ENCODE measurements around the gene NYNRIN. TPM values are rescaled to one million over a fixed set of nuclear protein-coding genes. Genes with fewer than 3 reads are reported as not detected.
A peak's percentile ranks its signal among the peaks of the same experiment; 100 is the strongest.

NYNRIN gene
- total and polyA plus RNA-seq, 2 of the 8 experiments (the other 6 are each of a cell fraction or from before 2014, with no cell fraction given): 15.2 to 18.3 TPM

DNA sequence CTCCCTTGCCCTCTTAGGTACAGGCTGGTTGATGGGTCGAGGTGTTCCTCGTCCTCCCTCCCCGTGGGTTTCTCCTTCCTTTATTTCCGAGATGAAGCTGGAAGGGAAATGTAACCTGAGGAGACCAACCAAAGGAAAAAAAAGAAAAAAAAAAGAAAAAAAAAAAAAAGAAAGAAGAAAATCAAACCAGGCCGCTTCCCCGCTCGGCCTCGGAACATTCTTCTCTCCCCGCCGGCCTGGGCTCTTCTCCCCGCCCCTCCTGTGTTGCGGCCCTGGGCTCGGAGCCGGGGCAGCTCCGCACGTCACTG is 32.4 kb upstream of the NYNRIN start:
- 0 out of 2 replicates have a peak, but pooled peaks have one; percentile 4 for TF ChIP-seq RBBP5 (IDR thresholded peaks at IDR 0.05; ENCODE audit: borderline replicate concordance, low read depth, low read length)
- TF ChIP-seq PHF8 (conservative IDR thresholded peaks at IDR 0.05; ENCODE audit: low read depth, low read length): 0 out of 2 replicates have a peak, but pooled peaks have one; percentile 17
- TF ChIP-seq, protein P1, sequence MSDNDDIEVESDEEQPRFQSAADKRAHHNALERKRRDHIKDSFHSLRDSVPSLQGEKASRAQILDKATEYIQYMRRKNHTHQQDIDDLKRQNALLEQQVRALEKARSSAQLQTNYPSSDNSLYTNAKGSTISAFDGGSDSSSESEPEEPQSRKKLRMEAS (IDR thresholded peaks at IDR 0.05): no peak
- no peak overlapping the region for H3K27ac ChIP-seq (ENCODE audit: low read depth, low read length)
- FAIRE-seq (no peak), DNase-seq (ENCODE audit: low read depth in 1 of 2, low spot score in 2 of 2) (no peak)
- no peak overlapping the region for H2AK5ac ChIP-seq (ENCODE audit: low read depth, low read length)
- H2BK20ac ChIP-seq (ENCODE audit: low read length): no peak overlapping the region
- no peak overlapping the region for H3K14ac ChIP-seq (ENCODE audit: insufficient read length)
- no peaks in the 10 kb centered on the region for H3K9me3 ChIP-seq (ENCODE audit: insufficient read depth in 2 of 2, low read depth in 1 of 2, low read length in 1 of 2)
- no peaks in the 10 kb centered on the region for H4K20me1 ChIP-seq (replicated peaks in 1 of 2; ENCODE audit: control insufficient read depth in 1 of 2, insufficient read depth in 2 of 2, low read length in 2 of 2)
- H2AFZ ChIP-seq (ENCODE audit: low read length): no peak overlapping the region
- peaks cover 0 to 8% (median 2%) of the 10 kb centered on the region in 4 experiments; a peak in 4 of 7 replicates for H3K27me3 ChIP-seq (replicated peaks in 1 of 4; ENCODE audit: control insufficient read depth in 3 of 4, extremely low read depth in 1 of 4, insufficient read depth in 3 of 4, low read length in 3 of 4)
- H2BK120ac ChIP-seq (replicated peaks; ENCODE audit: low read depth, low read length): no peak overlapping the region
- no peak overlapping the region; the same call in 1 of the 2 replicates for H3K18ac ChIP-seq (ENCODE audit: extremely low read depth, low read length)
- H3K4ac ChIP-seq (replicated peaks; ENCODE audit: insufficient read length, low read depth, low read length): no peak overlapping the region
- CTCF ChIA-PET (ENCODE audit: partially characterized antibody): interaction anchor here (0.6 to 2.3 kb wide), 27 partner anchors 9 to 1443 kb away, joined by 3 to 94 read pairs (median 11); partner anchors contain the start of genes ADCY4, CBLN3, KHNYN and RIPK3
- peak overlapping the region; percentile 74 to 76 for H3K4me2 ChIP-seq (ENCODE audit: insufficient read depth in 1 of 2, low read depth in 2 of 2, low read length in 2 of 2)
- H3K4me1 ChIP-seq (replicated peaks in 1 of 4; ENCODE audit: control insufficient read depth in 3 of 4, insufficient read depth in 4 of 4, low read length in 3 of 4): peaks cover 0 to 10% (median 6%) of the 10 kb centered on the region in 4 experiments; a peak in 5 of 7 replicates
- H2BK12ac ChIP-seq (ENCODE audit: low read depth, low read length): no peak overlapping the region
- H3K79me1 ChIP-seq (ENCODE audit: low read depth, low read length): no peaks in the 10 kb centered on the region; the same call in 1 of the 2 replicates
- H3K23me2 ChIP-seq (ENCODE audit: low read depth, low read length): peaks cover 16% of the 10 kb centered on the region
- no peak overlapping the region for H2BK15ac ChIP-seq (ENCODE audit: low read length)
- H3K23ac ChIP-seq (ENCODE audit: insufficient read length): no peak overlapping the region
- H3K4me3 ChIP-seq (ENCODE audit: extremely low read depth in 1 of 4, insufficient read depth in 2 of 4, low read depth in 3 of 4, low read length in 4 of 4): peak overlapping the region; percentile 48 to 100 (median 75)
- H4K5ac ChIP-seq (ENCODE audit: insufficient read length, low read depth, low read length): no peak overlapping the region
- no peaks in the 10 kb centered on the region for H3K79me2 ChIP-seq (ENCODE audit: control insufficient read depth in 1 of 2, insufficient read depth in 2 of 2, low read length in 2 of 2)
- POLR2A ChIA-PET (ENCODE audit: partially characterized antibody): interaction anchor here (0.7 to 2.3 kb wide), 11 partner anchors 21 to 72 kb away, joined by 3 to 14 read pairs (median 4); partner anchors contain the start of genes ADCY4, CBLN3, KHNYN and NYNRIN
- H3K9ac ChIP-seq (replicated peaks in 1 of 4; ENCODE audit: extremely low read depth in 1 of 4, low read depth in 3 of 4, low read length in 3 of 4): no peak overlapping the region
- H4K8ac ChIP-seq (ENCODE audit: extremely low read depth, insufficient read depth, low read length): no peak overlapping the region
- no peak overlapping the region for H4K91ac ChIP-seq (replicated peaks; ENCODE audit: insufficient read length, low read length)
- H3K36me3 ChIP-seq (ENCODE audit: control insufficient read depth in 2 of 4, insufficient read depth in 4 of 4, low read length in 3 of 4): no peaks in the 10 kb centered on the region
- no peak overlapping the region for H2BK5ac ChIP-seq (ENCODE audit: low read depth, low read length)
- whole genome bisulfite sequencing, 2 experiments (ENCODE audit: extremely low coverage in 1 of 2, insufficient coverage in 1 of 2, insufficient read length in 1 of 2, insufficient replicate concordance in 2 of 2, low coverage in 1 of 2, low lambda C conversion rate in 2 of 2, missing lambda C conversion rate in 1 of 2): no CpG with 5 or more reads among the region's 16 CpGs
- H3K56ac ChIP-seq (replicated peaks; ENCODE audit: insufficient read length, low read depth, low read length): no peak overlapping the region

Data from H1 (cell line).